A549 (cell line): ENCODE results near the gene LPAR1. TPM values are rescaled to one million over a fixed set of nuclear protein-coding genes. Genes with fewer than 3 reads are reported as not detected.

Source experiments
- ATAC-seq, 2 experiments: fragments of 200-7000 bp in 1 of 2; fragments of >200 bp in 1 of 2; cut with Nextera tagmentation in 1 of 2; cut with Tn5 transposase in 1 of 2; 3 replicates each; pipeline versions ENCODE4 v1.8.0 to v1.9.1; 2018 to 2020; ENCODE audit warnings: mild to moderate bottlenecking in 1 of 2, moderate library complexity in 1 of 2
- CTCF ChIA-PET: fragments of 300-600 bp; sonication (Branson Sonifier 250); formaldehyde crosslinking; extraction: SDS; loops from one replicate; lab custom pipeline; 2021; ENCODE audit warnings: antibody characterized with exemption, inconsistent platforms; lab: Yijun Ruan, JAX
- POLR2A ChIA-PET: fragments of 350-600 bp; formaldehyde crosslinking; extraction: SDS; loops from one replicate; lab custom pipeline; 2021; ENCODE audit warnings: antibody characterized with exemption, inconsistent platforms; lab: Yijun Ruan, JAX
- DNase-seq, 2 experiments: peaks; one replicate each; pipeline versions ENCODE4 v3.0.0 to v3.0.0-alpha.2; 2011 to 2016; ENCODE audit warnings: low read depth in 1 of 2, low spot score in 1 of 2
- FAIRE-seq: peaks from 2 replicates; lab custom pipeline; 2011; peaks lifted over from hg19 to GRCh38; lab: Jason Lieb, UNC
- H3K27ac ChIP-seq, 2 experiments: fragments of >200 bp; sonication (Bioruptor Twin); formaldehyde crosslinking; 3 replicates each; pipeline ENCODE4 v1.5.1; 2016 to 2017
- H3K4me1 ChIP-seq: fragments of >200 bp; sonication (Bioruptor Twin); formaldehyde crosslinking; 3 replicates; pipeline ENCODE4 v1.6.1; 2016
- H3K4me2 ChIP-seq: fragments of >200 bp; sonication (Bioruptor Twin); formaldehyde crosslinking; 3 replicates; pipeline ENCODE4 v1.6.1; 2016
- H3K4me3 ChIP-seq: fragments of >200 bp; sonication (Bioruptor Twin); formaldehyde crosslinking; 3 replicates; pipeline ENCODE4 v1.5.1; 2016
- H3K9me3 ChIP-seq: fragments of >200 bp; sonication (Bioruptor Twin); formaldehyde crosslinking; 3 replicates; pipeline ENCODE4 v1.6.1; 2016
- BHLHE40 ChIP-seq: IDR thresholded peaks from 2 replicates; pipeline ENCODE4 v1.6.1; 2012; ENCODE audit warnings: low read depth, low read length, inconsistent platforms
- CBX2 ChIP-seq: fragments of 200-600 bp; sonication (generic); IDR thresholded peaks from 2 replicates; pipeline ENCODE4 v1.6.1; 2016; ENCODE audit warnings: low read depth, mild to moderate bottlenecking, borderline replicate concordance
- CEBPB ChIP-seq, 2 experiments: fragments of >200 bp in 1 of 2; sonication (Bioruptor Twin) in 1 of 2; formaldehyde crosslinking in 1 of 2; IDR thresholded peaks; 2 replicates each; pipeline ENCODE4 v1.6.1; 2012 to 2016
- CHD2 ChIP-seq: fragments of 150-350 bp; IDR thresholded peaks from 2 replicates; pipeline ENCODE4 v1.6.1; 2014; ENCODE audit warnings: low read length; ENCODE audit not compliant: partially characterized antibody
- FOSB ChIP-seq: fragments of 250-450 bp; sonication (Bioruptor Pico); IDR thresholded peaks from 2 replicates; pipeline ENCODE4 v1.5.0; 2020; ENCODE audit warnings: mild to moderate bottlenecking, moderate library complexity
- HMGXB4 ChIP-seq: fragments of 250-450 bp; sonication (Bioruptor Pico); IDR thresholded peaks from 2 replicates; pipeline ENCODE4 v1.5.0; 2021; ENCODE audit warnings: mild to moderate bottlenecking, moderate library complexity, borderline replicate concordance
- HOXB13 ChIP-seq: fragments of 250-450 bp; sonication (Bioruptor Pico); IDR thresholded peaks from 2 replicates; pipeline ENCODE4 v1.5.0; 2020; ENCODE audit warnings: low read depth, mild to moderate bottlenecking, moderate library complexity
- HOXB5 ChIP-seq: fragments of 250-450 bp; sonication (Bioruptor Pico); IDR thresholded peaks from 2 replicates; pipeline ENCODE4 v1.5.0; 2020; ENCODE audit warnings: mild to moderate bottlenecking, moderate library complexity
- JUN ChIP-seq, 2 experiments: fragments of >200 bp; sonication (Bioruptor Twin); formaldehyde crosslinking; IDR thresholded peaks; 2 replicates in 1 of 2; 3 replicates in 1 of 2; pipeline ENCODE4 v1.6.1; 2016 to 2017
- JUNB ChIP-seq: fragments of >200 bp; sonication (Bioruptor Twin); formaldehyde crosslinking; IDR thresholded peaks from 2 replicates; pipeline ENCODE4 v1.6.1; 2016
- KDM5A ChIP-seq: fragments of 200-600 bp; sonication (generic); IDR thresholded peaks from 2 replicates; pipeline ENCODE4 v1.6.1; 2016; ENCODE audit warnings: antibody characterized with exemption, mild to moderate bottlenecking
- MAFK ChIP-seq: fragments of 450-650 bp; IDR thresholded peaks from 2 replicates; pipeline ENCODE4 v1.6.1; 2014; ENCODE audit not compliant: partially characterized antibody
- RAD21 ChIP-seq, 2 experiments: fragments of >200 bp in 1 of 2; sonication (Bioruptor Twin) in 1 of 2; formaldehyde crosslinking in 1 of 2; IDR thresholded peaks in 1 of 2; conservative IDR thresholded peaks in 1 of 2; 2 replicates in 1 of 2; 3 replicates in 1 of 2; pipeline ENCODE4 v1.6.1; 2012 to 2018; ENCODE audit warnings: inconsistent platforms in 1 of 2
- RARB ChIP-seq: fragments of 250-450 bp; sonication (Bioruptor Pico); IDR thresholded peaks from 2 replicates; pipeline ENCODE4 v1.8.0; 2021; ENCODE audit warnings: mild to moderate bottlenecking, moderate library complexity
- RNF2 ChIP-seq: fragments of 200-600 bp; sonication (generic); IDR thresholded peaks from 2 replicates; pipeline ENCODE4 v1.6.1; 2016; ENCODE audit warnings: low read depth, mild to moderate bottlenecking, antibody characterized with exemption, moderate library complexity, borderline replicate concordance
- SMC3 ChIP-seq: fragments of >200 bp; sonication (Bioruptor Twin); formaldehyde crosslinking; IDR thresholded peaks from 3 replicates; pipeline ENCODE4 v1.6.1; 2018; ENCODE audit warnings: inconsistent platforms
- TFCP2L1 ChIP-seq: fragments of 250-450 bp; sonication (Bioruptor Pico); IDR thresholded peaks from 2 replicates; pipeline ENCODE4 v1.5.0; 2021; ENCODE audit warnings: mild to moderate bottlenecking
- ZFP36 ChIP-seq: fragments of 450-650 bp; IDR thresholded peaks from 2 replicates; pipeline ENCODE4 v1.6.1; 2014; ENCODE audit warnings: borderline replicate concordance; ENCODE audit not compliant: partially characterized antibody
- ZNF302 ChIP-seq: fragments of 250-450 bp; sonication (Bioruptor Pico); IDR thresholded peaks from 2 replicates; pipeline ENCODE4 v1.9.0; 2021; ENCODE audit warnings: inconsistent platforms, mild to moderate bottlenecking, moderate library complexity
- WGBS: methylation state at CpG from one replicate; pipeline ENCODE4 v1.1.6; 2017; ENCODE audit errors: missing lambda C conversion rate; 5-methylcytosine and 5-hydroxymethylcytosine counted together
- polyA plus RNA-seq, 4 experiments: library from polyadenylated mRNA; depleted of rRNA in 3 of 4; stranded (reverse); fragments of >200 nt; fragmentation: RNase III in 1 of 4; extraction: RNeasy Plus Mini Kit Qiagen cat#74134 plus additional on column Dnase treatment in 1 of 4; gene quantifications; 2 replicates in 3 of 4; 3 replicates in 1 of 4; pipeline ENCODE4 v1.2.3, GENCODE V29; 2011 to 2017
- TF ChIP-seq, protein P1 (sequence below): fragments of >200 bp; sonication (Bioruptor Twin); formaldehyde crosslinking; IDR thresholded peaks from 2 replicates; pipeline ENCODE4 v1.6.1; 2016
- TF ChIP-seq, protein P2 (sequence below): IDR thresholded peaks from 2 replicates; pipeline ENCODE4 v1.6.1; 2012
- TF ChIP-seq, protein P3 (sequence below): fragments of 200-600 bp; sonication (generic); IDR thresholded peaks from 2 replicates; pipeline ENCODE4 v1.6.1; 2016; ENCODE audit warnings: antibody characterized with exemption, mild to moderate bottlenecking, moderate library complexity
- TF ChIP-seq, protein P4 (sequence below): fragments of 450-650 bp; IDR thresholded peaks from 2 replicates; pipeline ENCODE4 v1.6.1; 2014; ENCODE audit warnings: antibody characterized with exemption

LPAR1 gene
- polyA plus RNA-seq, 2 of the 4 experiments (the other 2 are of a cell fraction): 15.8 to 33.7 TPM

DNA sequence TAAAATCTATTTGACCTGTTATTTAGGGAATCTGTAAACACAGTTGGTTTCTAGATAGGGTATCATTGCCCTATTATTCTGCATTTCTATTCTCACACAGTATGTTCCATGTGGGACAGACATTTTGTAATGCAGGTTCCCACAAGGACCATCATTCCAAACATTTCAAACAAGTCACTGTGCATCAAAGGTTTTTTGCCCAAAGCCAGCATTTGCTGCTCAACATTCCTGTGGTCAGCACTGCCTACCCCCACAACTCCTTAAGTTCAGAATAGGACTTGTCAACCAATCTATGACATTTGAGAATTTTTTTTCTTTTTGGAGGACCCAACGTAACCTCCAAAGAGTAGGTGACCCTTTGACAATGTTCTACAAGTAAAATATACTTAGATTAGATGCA lies 95.7 kb downstream of the LPAR1 start:
- WGBS: 85% methylated on average over 1 of the region's 1 CpG
- no peak for DNase-seq
- Histone ChIP-seq H3K27ac (no peak overlapping the region), H3K9me3 (no peaks in the 10 kb centered on the region), H3K4me2 (no peak overlapping the region), H3K4me1 (0 out of 3 replicates have a peak, but pooled peaks cover 3% of the 10 kb centered on the region), H3K4me3 (no peak overlapping the region)
- FAIRE-seq: no peak
- ATAC-seq: no peak
- POLR2A ChIA-PET: no interaction called here
- TF ChIP-seq CHD2 (no peak), RAD21 (conservative IDR thresholded peaks at IDR 0.05 in 1 of 2, IDR thresholded peaks at IDR 0.05 in 1 of 2) (no peak), ZFP36 (no peak), MAFK (no peak), HOXB5 (CRISPR knock-in tag) (no peak), JUN (IDR thresholded peaks at IDR 0.05) (no peak), RARB (CRISPR knock-in tag) (no peak), CEBPB (IDR thresholded peaks at IDR 0.05) (no peak)
- CTCF ChIA-PET: no interaction called here

DNA sequence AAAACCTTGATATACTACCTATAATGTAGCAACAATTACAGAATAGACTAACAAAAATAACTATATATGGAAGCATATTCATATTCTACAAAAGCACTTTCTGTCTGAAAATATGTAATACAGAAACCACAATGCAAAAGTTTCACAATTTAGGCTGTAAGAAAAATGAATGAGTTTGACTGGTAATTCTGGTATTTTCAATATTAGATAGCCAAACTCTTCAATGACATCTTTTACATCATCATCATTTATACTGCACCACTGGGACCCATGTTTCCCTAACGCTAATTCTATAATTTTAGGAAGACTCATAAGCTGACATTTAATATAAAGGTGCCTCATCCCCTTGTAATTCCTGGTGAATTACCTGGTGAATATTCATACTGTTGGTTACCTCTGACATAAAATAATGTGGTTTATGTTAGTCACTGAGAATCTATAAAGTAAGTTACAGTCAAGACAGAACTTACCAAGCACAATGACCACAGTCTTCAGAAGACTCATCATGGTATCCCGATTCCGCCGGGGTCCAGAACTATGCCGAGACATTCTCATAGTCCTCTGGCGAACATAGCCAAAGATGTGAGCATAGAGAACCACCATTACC lies 97.2 kb downstream of the LPAR1 start:
- WGBS: 91% methylated on average over 6 of the region's 6 CpGs
- no peak overlapping the region for H3K27ac ChIP-seq
- no peak for FAIRE-seq

DNA sequence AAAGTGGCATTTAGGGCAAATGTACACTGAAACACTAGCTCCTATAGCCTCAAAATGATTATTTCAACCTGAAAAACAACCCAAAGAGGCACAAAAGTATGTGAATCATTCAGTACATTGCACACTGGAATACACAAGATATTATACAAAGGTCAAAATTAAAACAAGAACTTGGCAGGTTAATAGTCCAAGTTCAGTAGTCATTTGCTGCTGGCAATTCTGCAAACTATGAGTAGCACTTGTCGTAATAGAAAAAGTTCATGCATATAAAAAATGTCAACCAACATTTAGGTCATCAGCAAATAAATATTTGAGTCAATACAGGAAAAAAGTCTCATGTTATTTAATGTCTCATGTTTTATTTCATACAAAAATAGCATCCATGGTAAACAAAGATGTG lies 98.7 kb downstream of the LPAR1 start:
- ChIA-PET CTCF (no interaction called here), POLR2A (no interaction called here)
- no peaks in the 10 kb centered on the region for H3K9me3 ChIP-seq
- no peak for ATAC-seq
- DNase-seq: no peak
- H3K4me3 ChIP-seq: no peak overlapping the region
- WGBS: 89% methylated on average over 1 of the region's 1 CpG
- no peak for TF ChIP-seq KDM5A
- TF ChIP-seq, protein P1, sequence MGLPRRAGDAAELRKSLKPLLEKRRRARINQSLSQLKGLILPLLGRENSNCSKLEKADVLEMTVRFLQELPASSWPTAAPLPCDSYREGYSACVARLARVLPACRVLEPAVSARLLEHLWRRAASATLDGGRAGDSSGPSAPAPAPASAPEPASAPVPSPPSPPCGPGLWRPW: no peak
- no peak for TF ChIP-seq ZNF302 (CRISPR knock-in tag)
- no peak for TF ChIP-seq SMC3
- TF ChIP-seq RARB (CRISPR knock-in tag): no peak
- TF ChIP-seq TFCP2L1 (CRISPR knock-in tag): no peak
- TF ChIP-seq CBX2: no peak
- no peak overlapping the region for H3K27ac ChIP-seq
- H3K4me1 ChIP-seq: 0 out of 3 replicates have a peak, but pooled peaks cover 3% of the 10 kb centered on the region
- no peak for FAIRE-seq
- no peak overlapping the region for H3K4me2 ChIP-seq

More for the DNA sequence above, 97.2 kb downstream of the LPAR1 start:
- no peak for DNase-seq
- ATAC-seq: no peak
- Histone ChIP-seq H3K9me3 (no peaks in the 10 kb centered on the region), H3K4me2 (no peak overlapping the region), H3K4me3 (no peak overlapping the region), H3K4me1 (0 out of 3 replicates have a peak, but pooled peaks cover 3% of the 10 kb centered on the region)
- POLR2A ChIA-PET: no interaction called here
- CTCF ChIA-PET: no interaction called here
- TF ChIP-seq, protein P2, sequence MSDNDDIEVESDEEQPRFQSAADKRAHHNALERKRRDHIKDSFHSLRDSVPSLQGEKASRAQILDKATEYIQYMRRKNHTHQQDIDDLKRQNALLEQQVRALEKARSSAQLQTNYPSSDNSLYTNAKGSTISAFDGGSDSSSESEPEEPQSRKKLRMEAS: no peak

DNA sequence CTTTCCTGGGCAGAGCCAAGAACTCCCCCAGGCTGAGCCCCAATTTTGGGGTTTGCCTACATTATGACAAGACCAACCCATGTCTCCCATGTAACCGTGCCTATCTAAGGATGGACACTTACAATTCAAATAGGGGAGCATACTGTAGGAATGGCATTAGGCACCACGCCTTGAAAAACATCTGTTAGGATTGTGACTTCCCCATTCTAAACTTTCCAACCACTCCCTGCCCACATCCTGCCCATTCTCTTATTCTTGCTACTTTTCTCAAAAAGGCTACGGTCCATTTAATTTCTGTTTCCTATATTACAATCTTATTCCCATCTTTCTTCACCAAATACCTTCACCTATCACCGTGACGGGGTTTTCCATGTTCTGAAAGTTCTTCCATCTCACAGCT lies 99.2 kb downstream of the LPAR1 start:
- POLR2A ChIA-PET: no interaction called here
- ATAC-seq (no peak), DNase-seq (no peak), FAIRE-seq (no peak)
- CTCF ChIA-PET: no interaction called here
- no peak overlapping the region for H3K27ac ChIP-seq
- H3K9me3 ChIP-seq: no peaks in the 10 kb centered on the region
- WGBS: 82% methylated on average over 5 of the region's 5 CpGs
- 0 out of 3 replicates have a peak, but pooled peaks cover 3% of the 10 kb centered on the region for H3K4me1 ChIP-seq
- H3K4me3 ChIP-seq: no peak overlapping the region
- no peak overlapping the region for H3K4me2 ChIP-seq
- TF ChIP-seq BHLHE40: no peak
- no peak for TF ChIP-seq RNF2
- TF ChIP-seq, protein P1: no peak
- no peak for TF ChIP-seq HMGXB4 (CRISPR knock-in tag)
- TF ChIP-seq JUNB: no peak
- TF ChIP-seq, protein P3, sequence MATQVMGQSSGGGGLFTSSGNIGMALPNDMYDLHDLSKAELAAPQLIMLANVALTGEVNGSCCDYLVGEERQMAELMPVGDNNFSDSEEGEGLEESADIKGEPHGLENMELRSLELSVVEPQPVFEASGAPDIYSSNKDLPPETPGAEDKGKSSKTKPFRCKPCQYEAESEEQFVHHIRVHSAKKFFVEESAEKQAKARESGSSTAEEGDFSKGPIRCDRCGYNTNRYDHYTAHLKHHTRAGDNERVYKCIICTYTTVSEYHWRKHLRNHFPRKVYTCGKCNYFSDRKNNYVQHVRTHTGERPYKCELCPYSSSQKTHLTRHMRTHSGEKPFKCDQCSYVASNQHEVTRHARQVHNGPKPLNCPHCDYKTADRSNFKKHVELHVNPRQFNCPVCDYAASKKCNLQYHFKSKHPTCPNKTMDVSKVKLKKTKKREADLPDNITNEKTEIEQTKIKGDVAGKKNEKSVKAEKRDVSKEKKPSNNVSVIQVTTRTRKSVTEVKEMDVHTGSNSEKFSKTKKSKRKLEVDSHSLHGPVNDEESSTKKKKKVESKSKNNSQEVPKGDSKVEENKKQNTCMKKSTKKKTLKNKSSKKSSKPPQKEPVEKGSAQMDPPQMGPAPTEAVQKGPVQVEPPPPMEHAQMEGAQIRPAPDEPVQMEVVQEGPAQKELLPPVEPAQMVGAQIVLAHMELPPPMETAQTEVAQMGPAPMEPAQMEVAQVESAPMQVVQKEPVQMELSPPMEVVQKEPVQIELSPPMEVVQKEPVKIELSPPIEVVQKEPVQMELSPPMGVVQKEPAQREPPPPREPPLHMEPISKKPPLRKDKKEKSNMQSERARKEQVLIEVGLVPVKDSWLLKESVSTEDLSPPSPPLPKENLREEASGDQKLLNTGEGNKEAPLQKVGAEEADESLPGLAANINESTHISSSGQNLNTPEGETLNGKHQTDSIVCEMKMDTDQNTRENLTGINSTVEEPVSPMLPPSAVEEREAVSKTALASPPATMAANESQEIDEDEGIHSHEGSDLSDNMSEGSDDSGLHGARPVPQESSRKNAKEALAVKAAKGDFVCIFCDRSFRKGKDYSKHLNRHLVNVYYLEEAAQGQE: no peak
- no peak for TF ChIP-seq FOSB (CRISPR knock-in tag)
- TF ChIP-seq, protein P4, sequence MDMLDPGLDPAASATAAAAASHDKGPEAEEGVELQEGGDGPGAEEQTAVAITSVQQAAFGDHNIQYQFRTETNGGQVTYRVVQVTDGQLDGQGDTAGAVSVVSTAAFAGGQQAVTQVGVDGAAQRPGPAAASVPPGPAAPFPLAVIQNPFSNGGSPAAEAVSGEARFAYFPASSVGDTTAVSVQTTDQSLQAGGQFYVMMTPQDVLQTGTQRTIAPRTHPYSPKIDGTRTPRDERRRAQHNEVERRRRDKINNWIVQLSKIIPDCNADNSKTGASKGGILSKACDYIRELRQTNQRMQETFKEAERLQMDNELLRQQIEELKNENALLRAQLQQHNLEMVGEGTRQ: no peak
- no peak for TF ChIP-seq HOXB13
- TF ChIP-seq CBX2: no peak
